NCI-H2196 treated with DMSO at 0.1 percent for 48 hours (cell line): ENCODE results near the gene MSANTD2.

ENCODE experiments used
- DNase-seq: peaks from one replicate; lab custom pipeline; 2025; ENCODE audit not compliant: unreplicated experiment; lab: John Stamatoyannopoulos, UW

Gene MSANTD2

DNA sequence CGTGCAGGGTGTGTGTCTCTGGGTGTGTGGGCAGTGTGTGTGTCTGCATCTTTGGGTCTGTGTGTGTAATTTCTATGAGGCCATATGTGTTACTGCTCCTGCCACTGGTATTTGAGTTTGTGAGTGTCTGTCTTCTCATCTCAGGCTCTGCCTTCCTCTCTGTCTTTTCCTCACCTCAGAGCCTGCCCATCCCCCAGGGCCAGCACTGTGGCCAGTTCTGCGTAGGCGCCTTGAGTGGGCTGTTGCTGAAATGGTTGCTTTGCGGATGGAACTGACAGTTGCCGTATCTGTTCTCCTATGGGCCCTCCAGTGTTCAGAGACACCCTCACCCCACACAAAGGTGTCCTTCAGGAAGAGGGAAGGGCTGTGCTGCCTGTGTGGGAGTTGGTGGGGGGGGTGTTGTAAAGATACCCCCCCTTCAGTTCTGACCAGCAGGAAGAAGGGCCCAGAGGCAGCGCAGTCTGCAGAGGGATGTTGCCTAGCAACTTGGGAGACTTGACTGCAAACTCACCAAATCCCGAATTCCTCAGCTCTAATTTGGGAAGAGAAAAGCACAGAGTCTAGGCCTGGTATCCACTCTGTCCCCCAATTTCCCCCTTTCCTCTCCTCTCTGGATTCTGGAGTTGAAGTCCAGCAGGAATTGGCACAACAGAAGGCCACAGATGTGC lies 62.4 kb downstream of the MSANTD2 start:
- no peak for DNase-seq

DNA sequence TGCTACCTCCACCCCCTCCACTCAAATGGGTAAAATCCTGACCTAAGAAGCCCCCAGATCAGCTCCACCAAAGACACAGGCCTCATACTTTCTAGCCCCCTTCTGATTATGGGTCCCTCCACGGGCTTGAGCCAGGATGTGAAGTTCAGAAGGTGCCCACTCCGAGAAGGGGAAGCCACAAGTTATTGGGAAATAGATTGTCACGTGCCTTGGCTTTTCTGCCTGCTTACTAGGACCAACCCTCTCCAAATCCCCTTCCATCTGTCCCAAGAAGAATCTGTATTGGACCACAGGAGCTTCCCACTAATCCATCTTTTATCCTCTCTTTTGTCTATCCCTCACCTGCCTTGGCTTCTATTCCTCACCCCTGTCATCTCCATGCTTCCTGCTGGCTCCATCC lies 63.5 kb downstream of the MSANTD2 start:
- DNase-seq, result no peak

DNA sequence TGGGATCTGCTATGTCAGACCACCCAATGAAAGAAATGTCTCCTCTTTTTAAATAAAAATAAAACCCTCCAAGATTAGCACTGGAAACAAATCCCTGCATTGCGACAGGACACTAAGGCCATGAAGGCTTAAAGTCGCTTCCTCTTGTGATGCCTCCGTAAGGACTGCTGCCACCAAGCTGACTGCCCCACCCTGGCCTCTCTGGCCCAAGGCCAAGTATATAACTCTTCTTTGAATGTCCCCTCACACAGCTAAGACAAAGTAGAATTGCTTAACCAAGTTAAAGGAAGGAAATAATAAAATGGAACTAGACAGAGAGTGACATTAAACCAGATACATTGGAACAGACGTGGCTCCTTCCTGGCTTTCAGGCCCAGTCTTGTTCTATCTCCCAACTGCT lies 68.0 kb downstream of the MSANTD2 start:
- no peak for DNase-seq

DNA sequence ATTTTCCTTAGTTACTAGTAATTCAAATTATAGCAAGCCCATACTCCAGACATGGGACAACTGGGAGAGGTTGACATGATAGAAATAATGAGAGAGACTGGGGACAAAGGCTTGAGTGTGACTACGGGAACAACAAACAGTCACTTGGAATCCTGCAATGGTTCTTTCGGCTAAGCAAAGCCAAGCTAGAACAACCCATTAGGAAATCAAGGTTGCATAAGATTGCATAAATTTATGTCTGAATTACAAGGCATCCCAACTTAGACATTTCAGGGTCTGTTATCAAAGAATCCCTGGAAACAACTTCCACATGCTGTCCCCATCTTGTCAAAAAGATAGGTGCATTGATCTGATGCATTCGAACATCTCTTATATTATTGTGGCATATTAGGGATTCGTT lies 70.6 kb downstream of the MSANTD2 start:
- DNase-seq, result no peak

DNA sequence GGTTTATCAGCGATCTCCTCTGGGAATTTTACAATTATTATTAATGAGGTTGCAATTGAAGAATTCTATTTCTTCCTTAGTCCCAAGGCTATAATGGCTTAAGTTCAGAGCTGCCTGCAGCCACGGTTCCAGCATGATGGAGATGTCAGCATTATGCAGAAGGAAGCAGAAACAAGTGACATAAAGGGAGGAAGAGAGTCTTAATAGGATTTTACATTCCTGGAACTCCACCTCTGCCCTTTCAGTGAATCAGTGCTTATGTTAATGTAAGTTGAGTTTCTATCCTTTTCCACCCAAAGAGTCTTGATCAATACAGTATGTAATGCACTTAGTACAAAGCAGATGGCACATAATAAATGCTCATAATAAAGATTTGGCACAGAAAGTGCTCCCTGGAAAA lies 72.1 kb downstream of the MSANTD2 start:
- no peak for DNase-seq

DNA sequence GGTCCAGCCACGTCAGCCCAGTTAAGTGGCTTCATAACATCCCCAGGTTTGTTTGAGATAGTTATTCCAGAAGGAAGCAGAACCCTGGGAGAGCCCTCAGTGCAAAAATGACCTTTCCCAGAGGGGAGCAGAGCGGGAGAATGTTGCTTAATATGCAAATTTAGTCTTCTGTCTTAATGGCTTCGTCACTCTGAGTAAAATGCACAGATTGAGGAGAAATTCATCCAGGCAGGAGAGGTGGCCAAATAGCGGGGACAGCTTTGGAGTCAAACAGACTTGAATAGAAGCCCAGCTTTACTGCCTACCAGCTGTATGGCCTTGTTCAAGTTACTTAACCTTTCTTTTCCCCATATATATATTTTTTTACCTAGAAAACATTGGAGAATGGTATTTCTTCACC lies 72.7 kb downstream of the MSANTD2 start:
- no peak for DNase-seq

DNA sequence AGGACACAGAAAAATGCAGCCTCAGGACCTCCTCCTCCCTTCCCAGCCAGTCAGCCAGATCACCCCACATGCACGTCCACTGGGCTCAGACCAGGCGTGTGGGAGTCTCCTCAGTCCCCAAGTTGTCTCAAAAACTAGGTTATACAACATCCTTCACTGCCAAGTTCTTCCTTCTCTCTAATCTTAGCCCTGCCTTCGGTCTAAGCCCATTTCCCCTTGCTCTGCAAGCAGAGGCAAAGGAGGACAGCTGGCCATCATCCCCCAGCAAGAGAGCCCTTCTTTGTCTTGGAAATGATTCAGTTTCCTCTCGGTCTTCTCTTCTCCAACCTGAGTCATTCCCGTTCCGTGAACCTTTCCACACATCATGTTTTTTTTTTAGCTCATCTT lies 74.5 kb downstream of the MSANTD2 start:
- DNase-seq, result no peak

DNA sequence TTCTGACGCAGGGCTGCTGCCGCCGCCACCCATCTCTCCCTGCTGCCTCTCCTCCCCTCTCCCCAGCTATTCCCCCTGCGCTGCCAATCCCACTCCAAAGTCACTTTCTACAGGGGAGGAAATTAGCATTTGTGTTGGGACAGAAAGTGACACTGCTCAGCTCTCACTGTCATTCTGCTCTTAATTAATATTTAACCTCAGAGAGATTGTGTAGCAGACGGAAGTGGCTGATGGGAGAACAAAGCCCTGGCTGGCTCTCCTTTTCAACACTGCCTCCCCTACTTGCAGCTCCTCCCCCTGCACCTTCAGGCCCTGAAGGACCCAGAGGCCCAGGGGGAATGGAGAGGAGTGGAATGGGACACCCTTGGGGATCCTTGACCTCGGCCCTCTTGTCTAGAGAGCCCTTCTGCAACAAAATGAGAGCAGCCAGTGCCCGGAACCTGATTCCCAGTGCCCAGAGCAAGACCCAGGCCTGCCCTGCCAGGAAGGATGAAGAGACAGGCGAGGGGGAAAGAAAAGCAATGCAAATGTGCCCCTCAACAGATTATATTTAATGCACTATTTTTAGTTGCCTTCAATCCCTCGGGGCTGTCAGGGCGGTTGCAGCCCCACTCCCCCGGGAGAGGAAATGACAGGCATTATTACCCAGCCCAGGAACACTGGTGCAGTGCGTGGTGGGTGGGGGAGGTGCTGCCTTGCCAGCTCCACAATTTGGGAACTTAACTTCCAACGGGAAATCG lies 75.1 kb downstream of the MSANTD2 start:
- DNase-seq, result no peak

DNA sequence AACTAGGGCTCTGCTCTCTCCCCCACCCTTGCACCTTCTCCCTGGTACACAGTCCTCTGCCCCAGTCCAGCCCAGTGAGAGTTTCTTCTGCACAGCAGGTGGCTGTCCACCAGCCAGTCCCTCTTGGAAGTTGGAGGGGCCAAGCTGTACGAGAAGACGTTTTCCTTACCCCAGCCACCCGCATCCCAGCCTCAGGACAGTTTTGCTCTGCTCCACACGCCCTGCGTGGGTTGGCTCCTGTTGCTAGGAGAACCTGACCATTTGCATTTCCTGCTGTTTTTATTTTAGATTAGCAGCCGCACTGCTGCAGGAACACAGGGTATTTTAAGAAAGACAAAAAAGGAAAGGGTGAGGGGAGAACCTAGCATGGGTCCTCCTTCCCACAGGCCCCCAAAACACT lies 78.0 kb downstream of the MSANTD2 start:
- no peak for DNase-seq

DNA sequence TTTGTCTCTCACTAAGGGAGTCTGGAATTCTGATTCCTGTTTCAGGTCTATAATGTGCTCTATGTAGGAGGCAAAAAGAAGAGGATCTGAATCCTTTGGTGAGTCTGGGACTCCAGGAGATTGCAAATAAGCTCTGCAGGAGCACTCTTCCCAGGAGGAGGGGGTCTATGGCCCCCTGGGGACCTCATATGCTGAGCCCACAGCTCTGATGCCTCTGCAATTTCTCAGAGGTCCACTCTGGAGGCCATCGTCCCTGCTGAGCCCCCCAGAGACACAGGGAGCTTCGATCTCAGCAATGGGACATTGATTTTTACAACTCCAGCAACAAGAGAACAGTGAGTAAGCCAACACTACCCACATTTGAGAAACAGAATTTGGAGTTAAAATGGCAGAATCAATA lies 80.7 kb downstream of the MSANTD2 start:
- DNase-seq, result no peak

DNA sequence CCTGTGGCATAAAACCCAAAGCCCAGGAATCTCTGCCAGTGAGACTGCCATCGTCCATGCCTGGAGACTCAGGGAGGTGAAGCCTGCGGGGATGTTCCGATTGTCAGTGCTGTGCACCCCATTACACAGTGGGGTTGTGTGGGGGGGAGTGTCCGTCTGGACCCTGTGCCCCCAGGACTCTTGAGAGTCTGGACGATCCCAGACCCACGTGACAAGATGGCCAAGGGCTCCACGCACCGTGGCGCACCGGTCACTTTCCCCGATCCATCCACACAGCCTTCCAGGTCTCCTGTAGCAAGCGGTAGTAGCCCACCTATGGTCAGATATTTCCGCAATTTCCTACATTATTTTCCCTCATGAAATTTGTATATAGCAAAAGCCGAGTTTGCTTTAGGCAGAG lies 81.4 kb downstream of the MSANTD2 start:
- DNase-seq, result no peak

DNA sequence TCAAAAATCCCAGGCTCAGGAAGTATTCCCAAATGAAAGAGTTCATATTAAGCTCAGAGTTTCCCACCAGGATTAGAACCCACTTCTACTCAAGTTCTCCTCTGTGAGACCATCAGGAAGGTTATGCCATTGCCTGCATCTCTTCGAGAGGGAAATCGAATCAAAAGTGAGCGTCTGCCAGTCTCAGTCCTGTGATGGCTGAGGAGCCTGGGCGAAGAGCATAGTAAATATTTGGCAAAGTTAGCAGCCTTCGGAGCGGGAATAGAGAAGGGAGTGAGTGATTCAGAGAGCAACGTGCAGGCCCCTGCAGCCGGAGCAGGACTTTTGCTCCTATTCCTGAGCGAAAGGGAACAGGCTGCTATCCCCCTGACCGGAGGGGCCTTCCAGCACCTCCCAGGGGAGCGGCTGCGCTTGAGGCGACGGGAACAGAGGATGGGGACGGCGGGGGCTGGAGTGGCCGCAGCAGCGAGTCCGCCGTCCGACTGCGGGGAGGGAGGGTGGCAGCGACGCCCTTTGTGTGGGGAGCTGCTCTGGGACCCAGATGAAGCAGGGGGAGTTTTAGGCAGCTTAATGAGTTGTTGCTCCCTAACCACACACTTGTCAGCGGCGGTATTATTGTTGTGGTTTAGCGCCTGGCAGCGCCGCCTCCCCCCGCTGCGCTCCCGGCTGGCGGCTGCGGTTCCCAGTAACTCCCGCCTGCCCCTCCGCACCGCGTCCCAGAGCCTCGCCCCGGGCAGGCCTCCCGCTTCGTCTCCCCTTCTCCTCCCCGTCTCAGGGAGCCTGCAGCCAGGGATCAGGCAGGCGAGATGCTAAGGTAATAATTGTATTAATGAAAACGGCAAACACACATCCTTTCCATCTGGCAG lies 82.2 kb downstream of the MSANTD2 start:
- DNase-seq, result no peak

DNA sequence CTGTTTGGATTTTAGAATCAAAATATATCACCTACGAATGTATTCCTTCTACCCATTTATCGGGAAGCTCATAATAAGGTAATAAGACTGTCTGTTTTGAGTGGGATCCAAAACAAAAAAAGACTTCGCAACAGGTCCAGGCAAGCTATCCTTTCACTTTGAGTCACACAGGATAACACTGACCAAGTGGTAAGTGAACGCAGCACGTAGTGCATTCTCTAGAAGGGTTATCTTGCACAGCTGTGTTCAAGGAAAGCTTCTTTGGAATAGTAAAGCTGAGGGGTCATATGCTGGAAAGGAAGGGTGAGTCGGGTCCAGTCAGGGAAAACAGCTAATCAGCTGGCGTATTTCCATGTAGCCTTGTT lies 82.8 kb downstream of the MSANTD2 start:
- DNase-seq, result no peak

DNA sequence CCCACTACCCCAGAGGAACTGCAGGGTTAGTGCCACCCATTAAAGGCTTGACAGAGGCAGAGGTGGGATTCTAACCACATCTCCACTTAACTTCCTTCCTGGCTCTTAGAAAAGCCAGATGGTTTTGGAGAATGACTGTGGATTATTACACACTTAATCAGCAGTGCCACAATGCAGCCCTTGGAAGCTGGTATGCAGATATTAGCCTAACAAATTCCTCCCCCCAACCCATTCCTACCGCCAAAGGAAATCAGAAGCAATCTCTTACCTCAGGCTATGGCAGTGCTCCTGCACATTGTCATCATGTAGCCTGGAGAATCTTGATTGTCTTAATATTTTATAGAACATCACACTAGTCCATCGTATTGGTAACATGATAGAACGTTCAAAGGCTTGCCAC lies 83.6 kb downstream of the MSANTD2 start:
- DNase-seq, result no peak
